Progenitor cell of endocrine pancreas (in vitro differentiated cells): ENCODE data around the gene CYBA. TPM values are rescaled to one million over a fixed set of nuclear protein-coding genes. Genes with fewer than 3 reads are reported as not detected.

Source experiments
- DNase-seq: peaks from one replicate; pipeline ENCODE4 v3.0.0; 2021; ENCODE audit warnings: low spot score; ENCODE audit not compliant: unreplicated experiment
- H3K27ac Mint-ChIP-seq: 2 replicates; pipeline ENCODE4 v1.8.0; 2021; ENCODE audit warnings: mild to moderate bottlenecking, moderate library complexity, mixed read lengths
- H3K27me3 Mint-ChIP-seq: 2 replicates; pipeline ENCODE4 v1.8.0; 2021; ENCODE audit warnings: mixed read lengths
- H3K36me3 Mint-ChIP-seq: 2 replicates; pipeline ENCODE4 v1.8.0; 2022; ENCODE audit warnings: mixed read lengths; ENCODE audit not compliant: insufficient read depth
- H3K4me1 Mint-ChIP-seq: 2 replicates; pipeline ENCODE4 v1.8.0; 2021; ENCODE audit warnings: low read depth, mixed read lengths
- H3K4me3 Mint-ChIP-seq: 2 replicates; pipeline ENCODE4 v1.8.0; 2021; ENCODE audit warnings: low read depth, mild to moderate bottlenecking, moderate library complexity, mixed read lengths
- H3K9me3 Mint-ChIP-seq: 2 replicates; pipeline ENCODE4 v1.8.0; 2021; ENCODE audit warnings: low read depth, mixed read lengths
- CTCF ChIP-seq: fragments of 200-600 bp; sonication (generic); IDR thresholded peaks from one replicate; pipeline ENCODE4 v1.5.0; 2021; ENCODE audit warnings: antibody characterized with exemption, mild to moderate bottlenecking; ENCODE audit not compliant: unreplicated experiment
- total RNA-seq: library from RNA; stranded (reverse); gene quantifications from 2 replicates; pipeline ENCODE4 v1.2.1, GENCODE V29; 2021

The CYBA gene
- total RNA-seq, 1 donor from 2014 or later = 111 TPM

GRCh38 chr16:88688013-88688778 lies 37.3 kb upstream of the CYBA start:
- no peaks in the 10 kb centered on the region for H3K9me3 Mint-ChIP-seq
- DNase-seq = peak; percentile 8
- H3K36me3 Mint-ChIP-seq = no peaks in the 10 kb centered on the region
- peaks cover 40% of the 10 kb centered on the region for H3K27me3 Mint-ChIP-seq
- no peak for TF ChIP-seq CTCF
- H3K4me1 Mint-ChIP-seq = peaks cover 6% of the 10 kb centered on the region
- peak overlapping the region; percentile 62 for H3K27ac Mint-ChIP-seq
- peak overlapping the region; percentile 19 for H3K4me3 Mint-ChIP-seq

- no peak for TF ChIP-seq CTCF
- DNase-seq = no peak
- no peak overlapping the region for H3K4me3 Mint-ChIP-seq
- no peaks in the 10 kb centered on the region for H3K9me3 Mint-ChIP-seq
- peaks cover 6% of the 10 kb centered on the region for H3K4me1 Mint-ChIP-seq
- peaks cover 40% of the 10 kb centered on the region for H3K27me3 Mint-ChIP-seq
- H3K36me3 Mint-ChIP-seq = no peaks in the 10 kb centered on the region
- H3K27ac Mint-ChIP-seq = peak overlapping the region; percentile 62
Observed at GRCh38 chr16:88687676-88688012, 36.8 kb upstream of the CYBA start.

- no peaks in the 10 kb centered on the region for H3K36me3 Mint-ChIP-seq
- peaks cover 44% of the 10 kb centered on the region for H3K27me3 Mint-ChIP-seq
- DNase-seq = peak; percentile 9
- no peak for TF ChIP-seq CTCF
- no peak overlapping the region for H3K27ac Mint-ChIP-seq
- no peaks in the 10 kb centered on the region for H3K9me3 Mint-ChIP-seq
- no peak overlapping the region for H3K4me3 Mint-ChIP-seq
- H3K4me1 Mint-ChIP-seq = peaks cover 6% of the 10 kb centered on the region
Observed at GRCh38 chr16:88687254-88687576, 36.4 kb upstream of the CYBA start.

- peaks cover 6% of the 10 kb centered on the region for H3K4me1 Mint-ChIP-seq
- no peaks in the 10 kb centered on the region for H3K36me3 Mint-ChIP-seq
- H3K27me3 Mint-ChIP-seq = peaks cover 45% of the 10 kb centered on the region
- DNase-seq = peak; percentile 83
- TF ChIP-seq CTCF = no peak
- no peaks in the 10 kb centered on the region for H3K9me3 Mint-ChIP-seq
- H3K27ac Mint-ChIP-seq = peak within 1 kb of the TSS; percentile 67
- peak within 1 kb of the TSS; percentile 68 for H3K4me3 Mint-ChIP-seq
Observed at GRCh38 chr16:88686439-88687253, 35.8 kb upstream of the CYBA start, which contains the start of gene SNAI3. Gene SNAI3, minus strand, starts transcription at chr16:88686507. Its CDS starts 101 bp downstream, at chr16:88686406.

- H3K36me3 Mint-ChIP-seq = no peaks in the 10 kb centered on the region
- no peaks in the 10 kb centered on the region for H3K9me3 Mint-ChIP-seq
- no peak for DNase-seq
- H3K27ac Mint-ChIP-seq = no peak overlapping the region
- H3K27me3 Mint-ChIP-seq = peaks cover 45% of the 10 kb centered on the region
- no peak for TF ChIP-seq CTCF
- H3K4me1 Mint-ChIP-seq = peaks cover 6% of the 10 kb centered on the region
- H3K4me3 Mint-ChIP-seq = peak overlapping the region; percentile 68
Observed at GRCh38 chr16:88686062-88686438, 35.2 kb upstream of the CYBA start.
